Measurements from ENCODE around the gene PSMD2.
"Not testable (repeated sequence)": the region's sequence is repeated elsewhere in the genome, so short reads cannot be mapped to it uniquely, and the experiment has no call there.

Gene PSMD2

GRCh38 chr3:184339451-184340135 is 40.6 kb downstream of the PSMD2 start:
- not testable (repeated sequence) for DNase-seq (ENCODE audit: low spot score)

GRCh38 chr3:184341925-184342324 is 42.9 kb downstream of the PSMD2 start:
- DNase-seq (ENCODE audit: low spot score): no peak

GRCh38 chr3:184343200-184343876 is 44.3 kb downstream of the PSMD2 start:
- DNase-seq (ENCODE audit: low spot score): no peak

GRCh38 chr3:184344579-184345316 is 45.7 kb downstream of the PSMD2 start:
- no peak for DNase-seq (ENCODE audit: low spot score)

GRCh38 chr3:184345317-184346144 is 46.5 kb downstream of the PSMD2 start:
- DNase-seq (ENCODE audit: low spot score): peak; percentile 90

- no peak for DNase-seq (ENCODE audit: low spot score)
These were observed 47.6 kb downstream of the PSMD2 start for GRCh38 chr3:184346480-184347190.

GRCh38 chr3:184347321-184348056 is 48.4 kb downstream of the PSMD2 start:
- no peak for DNase-seq (ENCODE audit: low spot score)

- no peak for DNase-seq (ENCODE audit: low spot score)
These were observed 49.0 kb downstream of the PSMD2 start for GRCh38 chr3:184348057-184348382.

GRCh38 chr3:184349563-184350470 is 50.8 kb downstream of the PSMD2 start:
- no peak for DNase-seq (ENCODE audit: low spot score)

- no peak for DNase-seq (ENCODE audit: low spot score)
These were observed 51.6 kb downstream of the PSMD2 start for GRCh38 chr3:184350618-184351017.

GRCh38 chr3:184351511-184352148 is 52.6 kb downstream of the PSMD2 start:
- no peak for DNase-seq (ENCODE audit: low spot score)

GRCh38 chr3:184352149-184352785 is 53.2 kb downstream of the PSMD2 start:
- DNase-seq (ENCODE audit: low spot score): no peak

GRCh38 chr3:184352897-184353545 is 54.0 kb downstream of the PSMD2 start:
- DNase-seq (ENCODE audit: low spot score): no peak

GRCh38 chr3:184353546-184353941 is 54.5 kb downstream of the PSMD2 start:
- no peak for DNase-seq (ENCODE audit: low spot score)

- no peak for DNase-seq (ENCODE audit: low spot score)
These were observed 55.2 kb downstream of the PSMD2 start for GRCh38 chr3:184354121-184354728.

GRCh38 chr3:184354754-184355153 is 55.7 kb downstream of the PSMD2 start:
- no peak for DNase-seq (ENCODE audit: low spot score)

GRCh38 chr3:184355261-184356040 is 56.4 kb downstream of the PSMD2 start:
- DNase-seq (ENCODE audit: low spot score): no peak

Data from putamen (tissue), 1 donor.